Measurements from ENCODE around the gene JADE2.
"Not testable (repeated sequence)": the region's sequence is repeated elsewhere in the genome, so short reads cannot be mapped to it uniquely, and the experiment has no call there.

The JADE2 gene

DNA sequence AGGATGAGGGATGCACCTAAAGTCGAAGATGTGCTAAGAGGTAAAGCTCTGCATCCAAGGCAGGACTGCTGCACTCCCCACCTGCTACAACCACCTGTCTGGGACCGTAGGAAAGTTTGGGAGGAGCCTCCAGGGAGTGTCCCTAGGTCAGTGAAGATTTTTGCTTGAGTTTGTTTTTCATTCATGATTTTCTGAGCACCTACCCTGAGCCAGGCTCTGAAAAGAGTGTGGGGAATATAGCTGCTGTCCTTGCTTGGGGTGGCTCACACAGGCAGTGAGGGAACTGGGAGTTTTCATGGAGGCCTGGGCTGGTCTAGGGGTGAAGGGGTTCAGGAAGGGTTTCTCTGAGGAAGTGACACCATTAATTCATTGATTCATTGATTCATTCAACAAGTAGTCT, 58.3 kb downstream of the JADE2 start:
- H3K9me3 ChIP-seq (ENCODE audit: control insufficient read depth in 1 of 2, low read length in 2 of 2), result no peaks in the 10 kb centered on the region
- H3K27me3 ChIP-seq (ENCODE audit: low read depth, low read length), result no peaks in the 10 kb centered on the region
- H3K27ac ChIP-seq (ENCODE audit: low read length), result no peak overlapping the region
- H3K36me3 ChIP-seq (ENCODE audit: control insufficient read depth in 1 of 2, insufficient read depth in 2 of 2, low read length in 2 of 2), result peaks cover 13 to 16% of the 10 kb centered on the region in 2 donors
- H3K4me3 ChIP-seq (ENCODE audit: low read depth in 1 of 2, low read length in 2 of 2), result no peak overlapping the region
- peaks cover 0 to 26% of the 10 kb centered on the region in 2 donors for H3K4me1 ChIP-seq (ENCODE audit: control insufficient read depth in 1 of 2, insufficient read depth in 2 of 2, low read length in 2 of 2)

GRCh38 chr5:134584662-134585061, 59.2 kb downstream of the JADE2 start:
- Histone ChIP-seq H3K4me1 (ENCODE audit: control insufficient read depth in 1 of 2, insufficient read depth in 2 of 2, low read length in 2 of 2) (peaks cover 0 to 26% of the 10 kb centered on the region in 2 donors), H3K36me3 (ENCODE audit: control insufficient read depth in 1 of 2, insufficient read depth in 2 of 2, low read length in 2 of 2) (peaks cover 4 to 8% of the 10 kb centered on the region in 2 donors), H3K27ac (ENCODE audit: low read length) (no peak overlapping the region), H3K9me3 (ENCODE audit: control insufficient read depth in 1 of 2, low read length in 2 of 2) (no peaks in the 10 kb centered on the region), H3K4me3 (ENCODE audit: low read depth in 1 of 2, low read length in 2 of 2) (no peak overlapping the region), H3K27me3 (ENCODE audit: low read depth, low read length) (no peaks in the 10 kb centered on the region)

DNA sequence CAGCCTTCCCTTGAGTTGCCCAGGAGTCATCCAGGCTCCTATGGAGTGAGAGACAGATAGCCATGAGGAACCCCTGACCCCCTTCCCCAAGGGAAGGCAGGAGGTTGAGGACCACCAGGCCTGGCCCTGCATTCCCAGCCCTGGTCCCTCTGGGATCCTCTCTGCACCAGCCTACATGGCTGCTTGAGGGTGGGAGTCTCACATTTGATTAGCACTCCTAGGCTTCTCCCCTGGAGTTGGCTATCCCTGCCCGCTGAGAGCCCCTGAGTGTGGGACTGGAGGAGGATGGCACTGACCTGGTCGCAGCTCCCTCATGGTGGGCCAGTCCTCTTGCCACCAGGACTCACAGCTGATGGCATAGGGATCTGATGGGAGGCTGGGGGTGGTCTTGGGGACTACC, 60.5 kb downstream of the JADE2 start:
- Histone ChIP-seq H3K9me3 (ENCODE audit: control insufficient read depth in 1 of 2, low read length in 2 of 2) (no peaks in the 10 kb centered on the region), H3K27ac (ENCODE audit: low read length) (no peak overlapping the region), H3K27me3 (ENCODE audit: low read depth, low read length) (no peaks in the 10 kb centered on the region), H3K4me3 (ENCODE audit: low read depth in 1 of 2, low read length in 2 of 2) (no peak overlapping the region), H3K36me3 (ENCODE audit: control insufficient read depth in 1 of 2, insufficient read depth in 2 of 2, low read length in 2 of 2) (peaks cover 0 to 2% of the 10 kb centered on the region in 2 donors), H3K4me1 (ENCODE audit: control insufficient read depth in 1 of 2, insufficient read depth in 2 of 2, low read length in 2 of 2) (peaks cover 0 to 22% of the 10 kb centered on the region in 2 donors)

DNA sequence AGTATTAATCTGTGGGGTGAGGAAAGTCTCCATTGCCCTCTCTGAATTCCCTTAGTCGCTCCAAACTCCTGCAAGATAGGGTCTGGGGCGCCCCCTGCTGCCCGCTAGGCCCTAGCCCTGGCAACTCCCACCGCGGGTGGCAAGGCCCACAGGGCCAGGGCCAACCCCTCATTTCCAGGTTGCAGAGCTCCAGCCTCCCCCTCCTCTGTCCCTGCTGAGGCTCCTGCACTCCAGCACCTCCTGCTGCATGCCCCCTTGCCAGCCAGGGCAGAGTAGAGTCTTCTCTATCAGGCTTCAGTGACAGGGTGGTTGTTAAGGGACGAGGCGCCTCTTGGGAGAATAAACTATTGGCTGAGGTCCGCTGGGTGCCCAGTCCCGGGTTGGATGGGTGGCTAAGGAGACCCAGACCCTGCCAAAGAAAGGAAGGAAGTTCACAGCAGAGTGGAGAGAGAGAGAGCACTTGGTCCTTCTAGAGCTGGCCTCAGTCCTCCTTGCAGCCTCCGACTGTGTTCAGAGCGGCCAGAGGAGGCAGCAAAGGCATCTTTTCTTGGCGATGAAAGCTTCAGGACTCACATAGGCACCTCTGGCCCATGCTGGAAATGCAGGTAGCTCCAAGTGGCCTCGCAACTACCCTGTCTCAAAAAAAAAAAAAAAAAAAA, 61.5 kb downstream of the JADE2 start:
- no peaks in the 10 kb centered on the region for H3K9me3 ChIP-seq (ENCODE audit: control insufficient read depth in 1 of 2, low read length in 2 of 2)
- no peaks in the 10 kb centered on the region for H3K27me3 ChIP-seq (ENCODE audit: low read depth, low read length)
- no peaks in the 10 kb centered on the region for H3K36me3 ChIP-seq (ENCODE audit: control insufficient read depth in 1 of 2, insufficient read depth in 2 of 2, low read length in 2 of 2)
- peak overlapping the region; percentile 30 to 46 for H3K4me3 ChIP-seq (ENCODE audit: low read depth in 1 of 2, low read length in 2 of 2)
- no peak overlapping the region for H3K27ac ChIP-seq (ENCODE audit: low read length)
- H3K4me1 ChIP-seq (ENCODE audit: control insufficient read depth in 1 of 2, insufficient read depth in 2 of 2, low read length in 2 of 2), result peaks cover 0 to 13% of the 10 kb centered on the region in 2 donors

- no peaks in the 10 kb centered on the region for H3K9me3 ChIP-seq (ENCODE audit: control insufficient read depth in 1 of 2, low read length in 2 of 2)
- H3K27me3 ChIP-seq (ENCODE audit: low read depth, low read length), result no peaks in the 10 kb centered on the region
- peaks cover 0 to 13% of the 10 kb centered on the region in 2 donors for H3K4me1 ChIP-seq (ENCODE audit: control insufficient read depth in 1 of 2, insufficient read depth in 2 of 2, low read length in 2 of 2)
- H3K36me3 ChIP-seq (ENCODE audit: control insufficient read depth in 1 of 2, insufficient read depth in 2 of 2, low read length in 2 of 2), result no peaks in the 10 kb centered on the region
- H3K4me3 ChIP-seq (ENCODE audit: low read depth in 1 of 2, low read length in 2 of 2), result no peak overlapping the region
- no peak overlapping the region for H3K27ac ChIP-seq (ENCODE audit: low read length)
These were observed 65.7 kb downstream of the JADE2 start for GRCh38 chr5:134590992-134591659.

DNA sequence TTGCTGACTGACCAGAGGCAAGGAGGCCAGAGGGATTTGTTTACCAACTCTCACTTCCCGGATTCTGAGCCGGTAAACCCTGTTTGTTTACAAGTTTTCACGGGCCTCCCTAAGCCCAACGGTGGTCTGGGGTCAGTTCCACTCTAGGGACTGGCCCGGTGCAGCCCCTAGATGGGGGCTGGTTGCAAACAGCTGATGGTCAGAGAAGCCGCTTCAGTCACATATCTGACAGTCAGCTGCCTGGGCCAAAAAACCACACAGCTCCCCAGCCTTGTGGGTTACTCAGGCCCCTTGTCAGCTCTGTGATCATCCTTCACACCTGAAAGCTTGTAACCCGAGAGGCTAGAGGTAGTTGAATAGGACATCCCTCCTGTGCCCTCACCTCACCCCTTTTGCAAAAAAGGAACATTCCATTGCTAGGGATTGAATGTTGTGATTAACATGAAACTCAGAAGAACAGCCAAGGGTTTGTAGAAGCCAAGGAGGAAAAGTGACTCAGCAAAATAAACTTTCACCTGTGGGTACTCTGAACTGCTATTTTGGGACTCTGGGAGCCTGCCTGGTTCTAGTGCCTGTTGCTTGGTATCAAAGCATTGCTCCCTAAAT, 66.8 kb downstream of the JADE2 start:
- H3K27me3 ChIP-seq (ENCODE audit: low read depth, low read length), result no peaks in the 10 kb centered on the region
- H3K4me1 ChIP-seq (ENCODE audit: control insufficient read depth in 1 of 2, insufficient read depth in 2 of 2, low read length in 2 of 2), result peaks cover 0 to 7% of the 10 kb centered on the region in 2 donors
- no peaks in the 10 kb centered on the region for H3K9me3 ChIP-seq (ENCODE audit: control insufficient read depth in 1 of 2, low read length in 2 of 2)
- H3K27ac ChIP-seq (ENCODE audit: low read length), result no peak overlapping the region
- no peak overlapping the region for H3K4me3 ChIP-seq (ENCODE audit: low read depth in 1 of 2, low read length in 2 of 2)
- H3K36me3 ChIP-seq (ENCODE audit: control insufficient read depth in 1 of 2, insufficient read depth in 2 of 2, low read length in 2 of 2), result no peaks in the 10 kb centered on the region

DNA sequence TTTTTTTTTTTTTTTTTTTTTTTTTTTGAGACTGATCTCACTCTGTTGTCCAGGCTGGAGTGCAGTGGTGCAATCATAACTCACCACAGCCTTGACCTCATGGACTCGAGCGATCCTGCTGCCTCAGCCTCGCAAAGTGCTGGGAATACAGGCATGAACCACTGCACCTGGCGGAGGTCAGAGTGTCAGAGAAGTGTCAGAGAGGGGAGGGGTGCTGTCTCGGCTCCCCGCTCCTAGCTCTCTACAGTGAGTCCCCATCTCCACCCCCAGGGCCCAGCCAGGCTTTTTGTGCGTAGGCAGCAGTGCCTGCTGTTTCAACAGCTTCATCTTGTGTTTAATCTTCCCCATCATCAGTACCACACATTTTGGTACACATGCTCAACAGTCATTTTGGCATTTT, 68.9 kb downstream of the JADE2 start:
- no peak overlapping the region for H3K27ac ChIP-seq (ENCODE audit: low read length)

GRCh38 chr5:134594797-134595457, 69.5 kb downstream of the JADE2 start:
- no peak overlapping the region for H3K27ac ChIP-seq (ENCODE audit: low read length)
- no peaks in the 10 kb centered on the region for H3K27me3 ChIP-seq (ENCODE audit: low read depth, low read length)

More for the DNA sequence above, 68.9 kb downstream of the JADE2 start:
- no peak overlapping the region for H3K4me3 ChIP-seq (ENCODE audit: low read depth in 1 of 2, low read length in 2 of 2)
- H3K36me3 ChIP-seq (ENCODE audit: control insufficient read depth in 1 of 2, insufficient read depth in 2 of 2, low read length in 2 of 2), result no peaks in the 10 kb centered on the region
- peaks cover 0 to 7% of the 10 kb centered on the region in 2 donors for H3K4me1 ChIP-seq (ENCODE audit: control insufficient read depth in 1 of 2, insufficient read depth in 2 of 2, low read length in 2 of 2)
- H3K27me3 ChIP-seq (ENCODE audit: low read depth, low read length), result no peaks in the 10 kb centered on the region
- H3K9me3 ChIP-seq (ENCODE audit: control insufficient read depth in 1 of 2, low read length in 2 of 2), result no peaks in the 10 kb centered on the region

DNA sequence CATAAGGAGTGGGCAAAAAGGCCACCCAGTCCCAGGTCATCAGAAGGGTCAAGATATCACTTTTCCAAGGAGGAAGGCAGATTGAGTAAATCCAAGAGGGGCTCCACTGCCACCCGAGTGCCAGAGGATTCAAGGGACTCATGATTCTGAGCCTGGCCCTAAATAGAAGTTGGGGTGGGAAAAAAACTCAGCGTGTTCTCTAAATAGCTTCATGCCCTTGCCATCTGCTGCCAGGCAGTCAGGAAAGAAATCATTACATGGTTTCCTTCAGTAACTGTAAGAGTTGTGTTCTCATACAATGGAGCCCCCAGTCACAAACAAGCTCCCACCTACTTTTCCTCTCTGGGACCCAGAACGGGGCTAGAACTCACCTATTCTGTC, 70.0 kb downstream of the JADE2 start:
- no peaks in the 10 kb centered on the region for H3K9me3 ChIP-seq (ENCODE audit: control insufficient read depth in 1 of 2, low read length in 2 of 2)
- no peaks in the 10 kb centered on the region for H3K27me3 ChIP-seq (ENCODE audit: low read depth, low read length)
- H3K36me3 ChIP-seq (ENCODE audit: control insufficient read depth in 1 of 2, insufficient read depth in 2 of 2, low read length in 2 of 2), result no peaks in the 10 kb centered on the region
- no peak overlapping the region for H3K27ac ChIP-seq (ENCODE audit: low read length)
- H3K4me3 ChIP-seq (ENCODE audit: low read depth in 1 of 2, low read length in 2 of 2), result no peak overlapping the region
- peaks cover 0 to 7% of the 10 kb centered on the region in 2 donors for H3K4me1 ChIP-seq (ENCODE audit: control insufficient read depth in 1 of 2, insufficient read depth in 2 of 2, low read length in 2 of 2)

More at GRCh38 chr5:134594797-134595457, 69.5 kb downstream of the JADE2 start:
- no peak overlapping the region for H3K4me3 ChIP-seq (ENCODE audit: low read depth in 1 of 2, low read length in 2 of 2)
- peaks cover 0 to 7% of the 10 kb centered on the region in 2 donors for H3K4me1 ChIP-seq (ENCODE audit: control insufficient read depth in 1 of 2, insufficient read depth in 2 of 2, low read length in 2 of 2)
- no peaks in the 10 kb centered on the region for H3K9me3 ChIP-seq (ENCODE audit: control insufficient read depth in 1 of 2, low read length in 2 of 2)
- no peaks in the 10 kb centered on the region for H3K36me3 ChIP-seq (ENCODE audit: control insufficient read depth in 1 of 2, insufficient read depth in 2 of 2, low read length in 2 of 2)

DNA sequence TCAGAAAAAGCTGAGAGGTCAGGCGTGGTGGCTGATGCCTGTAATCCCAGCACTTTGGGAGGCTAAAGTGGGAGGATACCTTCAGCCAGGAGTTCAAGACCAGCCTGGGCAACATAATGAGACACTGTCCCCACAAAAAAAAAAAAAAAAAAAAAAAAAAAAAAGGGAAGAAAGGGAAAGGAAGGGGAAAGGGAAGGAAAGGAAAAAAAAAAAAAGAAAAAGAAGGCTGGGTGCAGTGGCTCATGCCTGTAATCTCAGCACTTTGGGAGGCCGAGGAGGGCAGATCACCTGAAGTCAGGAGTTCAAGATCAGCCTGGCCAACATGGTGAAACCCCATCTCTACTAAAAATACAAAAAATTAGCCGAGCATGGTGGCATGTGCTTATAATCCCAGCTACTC, 74.3 kb downstream of the JADE2 start:
- H3K27ac ChIP-seq (ENCODE audit: low read length); H3K9me3 ChIP-seq (ENCODE audit: control insufficient read depth in 1 of 2, low read length in 2 of 2); H3K27me3 ChIP-seq (ENCODE audit: low read depth, low read length); H3K4me3 ChIP-seq (ENCODE audit: low read depth in 1 of 2, low read length in 2 of 2); H3K4me1 ChIP-seq (ENCODE audit: control insufficient read depth in 1 of 2, insufficient read depth in 2 of 2, low read length in 2 of 2): not testable (repeated sequence)
- peaks cover 10 to 11% of the 10 kb centered on the region in 2 donors for H3K36me3 ChIP-seq (ENCODE audit: control insufficient read depth in 1 of 2, insufficient read depth in 2 of 2, low read length in 2 of 2)

- no peak overlapping the region for H3K27ac ChIP-seq (ENCODE audit: low read length)
- H3K9me3 ChIP-seq (ENCODE audit: control insufficient read depth in 1 of 2, low read length in 2 of 2), result no peaks in the 10 kb centered on the region
- peaks cover 12 to 19% of the 10 kb centered on the region in 2 donors for H3K36me3 ChIP-seq (ENCODE audit: control insufficient read depth in 1 of 2, insufficient read depth in 2 of 2, low read length in 2 of 2)
- no peaks in the 10 kb centered on the region for H3K4me1 ChIP-seq (ENCODE audit: control insufficient read depth in 1 of 2, insufficient read depth in 2 of 2, low read length in 2 of 2)
- H3K4me3 ChIP-seq (ENCODE audit: low read depth in 1 of 2, low read length in 2 of 2), result no peak overlapping the region
- H3K27me3 ChIP-seq (ENCODE audit: low read depth, low read length), result no peaks in the 10 kb centered on the region
These were observed 75.1 kb downstream of the JADE2 start for GRCh38 chr5:134600600-134600999.
